Glomerular visceral epithelial cell (primary cell): ENCODE results near the gene DNAJC6.
A peak's percentile ranks its signal among the peaks of the same experiment; 100 is the strongest.

Experiments used
- DNase-seq: peaks from one replicate; pipeline ENCODE4 v3.0.0-alpha.2; 2016; ENCODE audit errors: extremely low spot score

The DNAJC6 gene

DNA sequence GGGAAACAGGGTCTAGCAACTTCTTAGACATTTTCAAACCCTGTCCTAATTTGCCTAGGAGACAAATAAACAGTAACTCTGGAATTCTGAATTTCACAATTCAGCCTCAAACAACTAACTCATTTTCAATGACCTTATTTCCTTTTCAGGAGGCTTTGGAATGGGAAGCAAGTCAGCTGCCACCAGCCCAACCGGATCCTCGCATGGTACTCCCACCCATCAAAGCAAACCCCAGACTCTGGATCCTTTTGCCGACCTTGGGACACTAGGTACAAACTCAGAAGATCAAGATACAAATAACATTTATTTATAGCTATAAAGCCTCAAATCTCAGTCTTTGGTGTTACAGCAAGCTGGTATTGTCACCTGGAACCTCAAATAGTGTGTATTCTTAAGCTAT, 92.3 kb downstream of the DNAJC6 start:
- DNase-seq: no peak

DNA sequence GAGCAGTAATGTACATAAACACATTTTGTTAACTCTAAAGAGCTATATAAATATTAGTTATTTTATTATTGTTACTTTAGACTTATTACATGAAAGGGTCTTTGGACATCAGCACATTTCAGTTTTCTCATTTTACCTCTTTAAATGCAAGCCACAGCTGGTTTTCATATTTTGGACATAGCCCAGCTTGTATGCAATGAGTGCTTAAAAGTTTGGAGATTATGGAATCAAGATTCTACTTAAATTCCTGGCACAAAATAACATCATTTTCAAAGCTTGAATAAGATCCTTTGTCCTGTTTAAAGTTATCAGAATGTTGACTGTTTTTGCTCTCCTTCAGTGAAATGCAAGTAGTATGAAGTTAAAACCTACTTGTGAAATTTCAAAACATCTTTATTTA, 95.6 kb downstream of the DNAJC6 start:
- no peak for DNase-seq

DNA sequence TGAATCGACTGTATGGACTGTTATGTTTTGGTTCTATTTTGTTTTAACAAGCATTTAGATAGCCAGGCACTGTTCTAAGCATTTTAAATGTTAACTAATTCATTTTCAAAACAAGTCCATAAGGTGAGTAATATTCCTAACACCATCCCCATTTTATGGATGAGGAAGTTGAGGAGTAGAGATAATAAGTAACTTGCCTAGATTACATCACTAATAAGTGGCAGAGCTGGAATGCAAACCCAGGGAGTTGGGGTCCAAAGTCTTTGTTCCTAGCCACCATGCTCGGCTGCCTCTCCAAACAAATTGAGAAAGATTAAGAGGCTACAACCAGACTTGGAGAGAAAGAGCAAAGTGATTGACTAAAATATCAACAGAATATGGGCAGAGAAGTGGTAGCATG, 98.5 kb downstream of the DNAJC6 start:
- DNase-seq: peak; percentile 44

DNA sequence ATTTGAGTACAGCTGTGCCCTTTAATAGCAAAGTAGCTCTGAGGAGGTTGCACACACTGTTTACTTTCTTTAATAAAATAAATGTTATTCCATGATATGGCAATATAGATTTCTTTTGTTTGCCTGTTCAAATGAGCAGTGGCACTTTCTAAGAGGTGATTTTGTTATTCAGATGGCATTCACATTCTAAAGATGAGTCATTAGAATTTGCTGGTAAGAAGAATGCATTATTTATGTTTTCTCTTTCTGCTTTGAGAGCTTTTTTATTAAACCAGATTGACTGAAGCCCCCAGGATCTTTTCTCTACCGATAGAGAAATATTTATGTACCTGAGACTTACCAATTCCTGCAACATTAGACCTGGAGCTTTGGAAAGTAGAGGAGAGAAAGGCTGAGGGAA, 100.0 kb downstream of the DNAJC6 start:
- no peak for DNase-seq

DNA sequence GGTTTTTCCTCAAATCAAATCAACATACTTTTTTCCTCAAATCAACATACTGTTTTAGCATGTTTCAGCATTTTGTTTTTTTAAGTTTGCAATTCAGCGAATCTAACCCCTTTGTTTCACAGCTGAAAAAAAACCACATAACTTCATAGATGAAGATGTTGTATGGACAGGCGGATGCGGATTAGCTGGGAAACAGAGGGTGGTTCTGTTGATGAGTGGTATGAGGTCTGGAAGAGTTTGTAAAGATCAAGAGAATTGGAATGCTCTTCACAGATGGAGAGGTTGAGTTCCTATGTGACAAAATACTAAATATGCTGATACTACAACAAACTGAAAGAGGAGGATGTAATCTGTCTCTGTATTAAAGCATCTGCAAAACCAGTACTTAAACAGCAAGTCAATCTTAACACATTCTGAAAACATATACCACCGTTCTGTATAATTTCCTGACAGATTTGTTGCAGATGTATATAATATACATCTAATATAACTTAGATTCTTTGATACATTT, 100.5 kb downstream of the DNAJC6 start:
- DNase-seq: no peak

DNA sequence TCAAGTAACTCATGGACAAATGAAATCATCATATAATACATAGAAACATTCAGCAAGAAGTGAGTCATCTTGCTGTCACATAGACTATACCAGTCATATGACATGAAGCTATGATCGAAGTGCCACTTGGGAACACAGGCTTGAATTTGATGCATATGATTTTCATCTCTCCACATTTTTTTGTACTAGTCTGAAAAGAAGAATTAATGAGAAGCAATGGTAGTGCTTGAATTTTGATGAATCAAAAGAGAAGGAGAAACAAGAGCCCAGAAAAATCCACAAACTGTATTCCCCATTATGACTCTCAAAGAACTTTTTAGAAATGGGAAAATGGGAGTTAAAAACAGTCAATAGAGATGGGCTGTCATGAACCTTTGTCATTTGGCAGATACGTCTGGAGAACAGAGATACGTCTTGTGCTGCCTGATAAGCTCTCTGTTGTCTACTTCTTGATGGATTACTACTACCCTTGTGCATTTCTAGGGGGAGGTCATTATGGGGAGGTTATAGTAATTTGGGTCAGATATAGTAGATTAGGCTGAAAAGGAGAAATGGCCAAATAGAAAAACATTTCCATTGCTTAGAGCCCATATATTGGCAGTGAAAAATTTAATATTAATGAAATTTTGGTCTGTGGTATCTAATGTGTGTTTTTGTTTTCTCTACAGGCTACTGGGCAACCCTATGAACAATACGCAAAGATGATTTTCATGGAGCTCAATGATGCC, 103.1 kb downstream of the DNAJC6 start:
- no peak for DNase-seq

DNA sequence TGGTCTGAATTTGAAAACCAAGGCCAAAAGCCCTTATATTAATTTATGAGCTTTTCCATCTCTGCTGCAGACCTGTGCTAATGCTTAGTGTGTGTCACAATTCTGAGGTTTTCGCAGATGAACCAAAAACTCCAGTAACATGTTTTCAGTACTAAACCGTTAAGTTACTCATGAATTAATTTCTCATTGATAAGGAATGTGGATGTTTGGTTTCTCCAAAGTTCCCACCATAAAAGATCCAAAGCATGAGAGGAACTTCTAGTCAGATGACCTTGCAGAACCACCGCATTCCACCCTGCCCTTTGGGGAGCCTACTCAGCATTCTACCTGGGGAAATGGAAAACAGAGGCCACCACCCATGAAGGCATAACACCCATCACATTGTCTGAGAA, 103.6 kb downstream of the DNAJC6 start:
- DNase-seq: peak; percentile 85

DNA sequence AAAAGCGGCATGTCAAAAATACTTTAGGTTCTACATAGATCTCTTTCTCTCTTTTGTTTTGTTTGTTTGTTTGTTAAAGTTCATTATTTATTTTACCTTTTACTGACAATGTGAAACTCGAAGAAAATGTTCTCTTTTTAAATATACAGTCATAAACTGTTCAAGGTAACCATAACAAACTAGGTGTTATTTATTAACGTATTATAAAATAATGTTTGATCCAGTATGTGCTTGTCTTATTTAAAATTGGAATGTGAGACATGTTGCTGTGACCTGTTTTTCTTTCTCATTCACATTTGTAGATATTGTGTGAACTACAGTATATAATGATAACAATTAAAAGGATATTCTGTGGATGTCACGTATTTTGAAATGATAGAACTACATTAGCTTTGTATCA, 105.2 kb downstream of the DNAJC6 start:
- DNase-seq: no peak

DNA sequence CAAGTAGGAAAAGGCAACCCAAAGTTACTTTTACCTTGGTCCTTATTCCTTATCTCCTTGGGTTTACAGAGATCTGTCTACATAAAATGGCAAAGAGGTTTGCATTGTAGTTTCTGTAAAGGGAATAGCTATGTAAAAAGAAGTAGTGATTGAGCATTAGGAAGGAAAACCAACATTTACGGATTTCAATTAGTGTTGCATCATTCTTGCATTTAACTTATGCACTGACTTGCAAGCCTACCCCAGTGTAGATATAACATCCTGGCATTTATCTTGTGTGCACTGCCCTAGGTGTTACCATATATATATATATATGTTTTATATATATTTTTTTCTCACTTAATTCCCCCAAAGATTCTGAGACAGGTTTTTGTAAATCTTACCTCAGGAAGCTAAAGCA, 107.4 kb downstream of the DNAJC6 start:
- no peak for DNase-seq

DNA sequence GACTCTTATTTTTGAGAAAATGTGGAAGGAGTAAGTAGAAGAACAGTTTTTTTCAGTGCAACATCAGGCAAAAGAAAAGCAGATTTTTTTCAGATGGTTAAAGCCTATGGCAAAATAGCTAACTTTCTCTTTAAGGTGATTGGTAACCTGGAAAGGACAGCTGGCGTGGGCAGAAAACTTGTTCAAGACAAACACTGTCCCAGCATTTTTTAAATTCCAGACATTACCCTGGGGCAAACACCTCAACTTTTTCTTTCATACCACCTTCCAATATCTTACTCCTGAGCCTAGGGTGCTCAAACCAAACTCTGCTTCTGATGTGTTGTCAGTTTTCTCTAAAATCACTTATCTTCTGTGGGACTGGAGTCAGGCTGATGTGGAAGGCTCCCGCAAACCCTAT, 108.4 kb downstream of the DNAJC6 start:
- DNase-seq: peak; percentile 55

DNA sequence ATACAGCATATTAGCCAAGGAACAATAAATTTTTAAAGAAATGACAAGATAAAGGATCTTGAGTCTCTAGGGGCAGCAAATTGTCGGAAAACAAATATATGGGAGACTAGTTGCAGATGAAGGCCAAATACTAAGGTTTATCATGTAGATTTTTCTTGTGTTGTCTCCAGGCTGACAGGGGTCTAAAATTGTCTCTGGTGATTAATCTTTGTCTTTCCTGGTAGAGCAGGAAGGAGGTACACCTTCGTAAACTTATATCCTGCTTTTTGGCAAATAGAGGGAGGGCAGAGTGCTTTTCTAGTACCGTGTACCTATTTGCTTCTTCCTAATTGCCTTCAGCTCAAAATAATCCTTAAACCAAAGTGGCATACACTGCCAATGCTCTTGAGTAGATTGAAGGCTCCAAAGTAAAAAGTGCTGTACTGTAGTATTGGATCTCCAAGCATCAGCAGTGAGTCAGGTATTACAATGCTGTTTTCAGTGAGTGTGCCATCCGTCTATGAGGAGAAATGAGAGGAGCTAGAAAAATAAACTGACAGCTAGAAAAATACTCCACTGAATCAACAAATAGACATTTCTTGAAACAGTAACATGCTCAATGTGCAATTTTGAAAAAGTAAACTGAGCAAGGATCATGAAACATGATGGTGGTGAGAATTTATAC, 109.3 kb downstream of the DNAJC6 start:
- no peak for DNase-seq

DNA sequence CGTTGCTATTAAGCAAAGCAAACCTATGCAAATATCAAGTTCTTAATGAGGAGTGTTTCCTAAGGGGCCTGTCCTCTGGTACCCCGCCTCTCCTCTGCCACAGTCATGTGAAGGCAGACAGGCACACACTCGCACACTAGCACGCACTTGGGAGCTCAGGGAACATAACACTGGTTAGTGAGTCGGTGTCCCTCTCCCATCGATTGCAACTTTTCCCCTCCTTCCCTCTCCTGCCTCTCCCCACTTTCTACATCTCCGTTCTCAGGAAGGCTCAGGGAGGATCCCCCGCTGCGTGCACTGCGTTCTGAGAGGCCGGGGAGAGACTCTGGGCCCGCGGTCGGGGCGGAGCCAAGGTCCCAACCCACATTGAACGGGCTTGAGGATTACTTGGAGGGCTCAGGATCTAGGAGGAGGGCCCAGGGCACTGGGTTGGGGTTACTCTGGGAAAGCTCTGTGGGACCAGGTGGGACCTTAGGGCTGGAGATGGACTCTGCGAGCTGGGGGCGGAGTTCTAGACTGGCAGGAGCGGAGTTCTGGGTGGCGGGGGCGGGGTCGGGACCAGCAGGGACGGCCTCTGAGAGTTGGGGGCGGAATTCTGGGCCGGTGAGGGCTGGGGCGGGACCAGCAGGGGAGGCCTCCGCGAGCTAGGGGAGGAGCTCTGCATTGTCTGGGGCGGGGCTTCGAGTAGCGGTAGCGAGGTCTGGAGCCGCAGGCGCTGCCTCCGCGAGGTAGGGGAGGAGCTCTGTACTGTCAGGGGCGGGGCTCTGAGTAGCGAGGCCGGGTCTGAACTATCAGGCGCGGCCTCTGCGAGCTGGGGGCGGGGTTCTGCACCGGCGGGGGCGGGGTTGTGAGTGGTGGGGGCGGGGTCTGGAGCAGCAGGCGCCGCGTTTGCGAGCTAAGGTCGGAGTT, 110.6 kb downstream of the DNAJC6 start:
- peak; percentile 99 for DNase-seq

DNA sequence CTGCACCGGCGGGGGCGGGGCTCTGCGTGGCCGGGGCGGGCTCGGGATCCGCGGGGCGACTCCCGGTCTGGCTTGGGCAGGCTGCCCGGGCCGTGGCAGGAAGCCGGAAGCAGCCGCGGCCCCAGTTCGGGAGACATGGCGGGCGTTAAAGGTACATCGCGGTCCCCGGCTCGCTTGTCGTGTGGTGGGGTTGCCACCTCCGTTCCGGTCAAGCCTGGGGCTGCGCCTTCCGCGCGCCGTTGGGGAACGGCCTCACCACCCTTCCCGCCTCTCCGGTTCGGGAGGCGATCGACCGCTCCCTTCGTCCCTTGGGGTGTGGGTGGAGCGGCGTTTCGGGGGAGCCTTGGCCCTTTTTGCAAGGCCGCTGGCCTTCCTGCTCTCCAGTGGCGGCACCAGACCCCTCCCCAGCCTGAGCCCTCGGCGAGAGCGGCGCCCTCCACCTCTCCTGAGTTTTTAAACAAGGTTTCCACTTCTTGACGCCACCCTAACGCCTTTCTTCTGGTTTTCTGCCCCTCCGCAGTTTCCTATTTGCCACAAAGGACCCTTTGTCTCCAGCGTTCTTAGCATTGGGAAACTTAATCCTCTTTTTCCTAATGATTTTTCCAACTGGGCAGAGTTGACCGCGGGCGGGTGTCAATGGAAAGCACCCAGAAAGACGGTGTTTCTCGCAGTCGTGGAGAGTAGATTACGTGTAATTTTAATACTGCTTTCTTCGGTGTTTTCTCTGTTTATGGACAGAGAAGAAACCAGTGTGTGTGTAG, 111.4 kb downstream of the DNAJC6 start, which contains the start of the genes LEPR and LEPROT:
TSS of gene LEPR (plus strand) at position 79 of the 761 bp plus-strand sequence. CDS start 144,898 bp downstream, outside the sequence.
TSS of gene LEPROT (plus strand) at position 79 of the 761 bp plus-strand sequence. CDS start at position 136, 57 bp downstream.
- DNase-seq: no peak

DNA sequence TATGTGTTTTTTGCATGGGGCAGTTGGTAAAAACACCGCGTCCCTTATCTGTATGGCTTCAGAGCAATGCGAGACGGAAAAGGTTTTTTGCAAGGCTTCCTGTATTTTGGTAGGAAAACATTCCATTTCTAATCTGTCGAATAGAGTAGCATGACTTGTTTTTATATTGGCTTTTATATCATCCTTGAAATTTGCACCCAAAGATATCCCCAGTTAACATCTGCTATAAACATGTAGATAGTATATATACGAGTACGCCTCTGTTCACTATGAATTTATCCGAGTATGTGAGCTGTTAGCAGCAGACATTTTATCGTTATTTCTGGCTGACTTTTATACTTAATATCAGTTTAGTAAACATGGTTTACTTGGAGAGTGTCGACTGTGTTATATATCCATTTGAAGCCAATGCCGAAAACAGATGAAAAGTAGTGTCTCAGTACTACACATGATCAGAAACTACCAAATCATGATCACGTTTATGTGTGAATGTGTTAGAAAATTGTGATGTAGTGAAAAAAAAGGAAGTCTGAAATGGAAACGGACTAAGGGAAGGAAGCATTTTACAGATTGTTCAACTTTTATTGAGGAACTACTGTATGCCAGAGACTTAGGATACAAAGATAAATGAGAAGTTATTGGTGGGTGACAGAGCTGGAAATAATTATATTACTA, 112.1 kb downstream of the DNAJC6 start:
- no peak for DNase-seq

DNA sequence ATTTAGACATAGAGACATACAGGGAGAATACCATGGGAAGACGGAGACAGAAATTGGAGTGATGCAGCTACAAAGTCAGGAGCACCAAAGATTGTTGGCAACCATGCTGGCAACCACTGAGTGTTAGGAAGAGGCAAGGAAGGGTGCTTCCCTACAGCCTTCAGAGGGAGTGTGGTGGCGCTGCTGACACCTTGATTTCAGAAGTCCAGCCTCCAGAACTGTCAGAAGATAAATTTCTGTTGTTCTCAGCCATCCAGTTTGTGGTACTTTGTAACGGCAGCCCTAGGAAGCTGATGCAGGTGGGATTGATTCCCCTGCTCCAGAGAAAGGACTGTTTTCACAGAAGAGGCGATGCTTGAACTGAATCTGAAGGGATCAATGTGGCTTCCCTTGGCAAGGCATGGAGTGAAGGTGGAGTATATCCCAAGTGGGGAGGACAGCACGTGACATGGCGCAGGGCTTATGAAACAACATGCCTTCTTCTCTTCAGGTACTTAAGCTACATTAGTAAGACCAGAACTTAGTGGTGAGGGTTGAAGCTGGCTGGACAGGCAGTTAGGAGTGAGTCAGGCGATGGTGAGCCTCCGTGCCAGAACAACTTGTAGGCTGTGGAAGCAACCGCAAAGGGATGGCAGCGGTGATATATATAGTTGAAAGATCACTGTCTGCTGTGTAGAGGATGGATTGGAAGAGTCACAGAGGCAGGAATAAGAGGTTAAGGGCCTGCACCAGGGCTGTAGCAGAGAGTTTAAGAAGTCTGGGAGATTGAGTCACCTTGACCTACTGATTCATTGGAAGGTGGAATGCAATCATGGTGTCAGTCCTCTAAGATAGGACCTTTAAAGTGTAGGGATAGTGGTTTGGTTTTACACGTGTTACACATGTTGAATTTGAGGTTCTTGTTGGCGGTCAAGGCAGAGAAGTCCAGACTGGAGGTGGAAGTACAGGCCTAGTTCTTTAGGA, 113.2 kb downstream of the DNAJC6 start:
- DNase-seq: peak; percentile 91

DNA sequence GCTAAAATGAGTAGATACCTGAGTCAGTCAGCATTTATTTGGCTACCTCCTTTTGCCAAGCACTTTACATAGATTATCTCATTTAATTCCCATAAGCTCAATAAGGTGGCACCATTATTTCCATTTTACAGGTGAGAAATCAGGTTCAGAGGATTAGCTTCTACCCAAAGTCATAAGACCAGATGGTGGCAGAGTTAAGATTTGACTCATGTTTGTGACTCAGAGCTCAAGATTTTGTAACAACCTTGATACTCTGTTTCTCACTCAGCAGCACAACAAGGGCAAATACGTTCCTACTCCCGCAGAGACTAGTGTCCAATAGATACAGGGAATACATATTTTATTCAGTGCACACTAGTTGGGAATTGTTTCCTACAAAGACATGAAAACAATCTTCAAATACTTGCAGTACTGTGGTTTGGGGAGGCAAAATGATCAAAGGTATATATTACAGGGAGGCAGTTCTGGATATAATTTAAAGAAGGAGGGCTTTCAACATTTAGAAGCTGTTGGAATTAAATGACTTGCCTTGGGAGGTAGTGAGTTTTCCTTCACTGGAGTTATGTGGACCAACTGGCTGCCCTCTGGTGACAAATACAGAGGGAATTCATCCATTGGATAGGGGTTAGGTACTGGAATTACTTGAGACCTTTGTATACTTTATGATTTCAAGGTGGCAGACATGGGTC, 114.7 kb downstream of the DNAJC6 start:
- peak; percentile 78 for DNase-seq

DNA sequence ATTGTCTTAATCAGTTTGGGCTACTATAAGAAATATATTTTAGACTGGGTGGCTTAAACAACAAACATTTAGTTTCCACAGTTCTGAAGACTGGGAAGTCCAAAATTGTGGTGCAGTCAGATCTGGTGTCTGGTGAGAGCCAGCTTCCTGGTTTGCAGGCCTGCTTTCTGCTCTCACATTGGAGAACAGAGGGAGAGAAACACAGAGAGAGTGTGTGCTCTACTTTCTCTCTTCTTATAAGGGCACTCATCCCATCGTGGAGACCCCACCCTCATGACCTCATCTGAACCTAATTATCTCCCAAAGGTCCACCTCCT, 115.2 kb downstream of the DNAJC6 start:
- DNase-seq: no peak

DNA sequence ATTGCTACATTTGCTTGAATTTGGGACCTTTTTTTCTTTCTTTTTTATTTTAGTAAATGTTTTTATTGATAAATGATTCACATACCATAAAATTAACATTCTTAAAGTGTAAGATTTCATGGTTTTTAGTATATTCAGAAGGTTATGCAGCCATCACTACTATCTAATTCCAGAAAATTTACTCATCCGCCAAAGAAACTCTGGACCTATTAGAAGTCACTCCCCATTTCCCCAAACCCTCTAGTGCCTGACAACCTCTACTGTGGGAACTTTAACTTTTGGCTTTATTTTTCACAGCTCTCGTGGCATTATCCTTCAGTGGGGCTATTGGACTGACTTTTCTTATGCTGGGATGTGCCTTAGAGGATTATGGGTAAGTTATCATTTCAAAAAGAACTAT, 115.7 kb downstream of the DNAJC6 start:
- no peak for DNase-seq

DNA sequence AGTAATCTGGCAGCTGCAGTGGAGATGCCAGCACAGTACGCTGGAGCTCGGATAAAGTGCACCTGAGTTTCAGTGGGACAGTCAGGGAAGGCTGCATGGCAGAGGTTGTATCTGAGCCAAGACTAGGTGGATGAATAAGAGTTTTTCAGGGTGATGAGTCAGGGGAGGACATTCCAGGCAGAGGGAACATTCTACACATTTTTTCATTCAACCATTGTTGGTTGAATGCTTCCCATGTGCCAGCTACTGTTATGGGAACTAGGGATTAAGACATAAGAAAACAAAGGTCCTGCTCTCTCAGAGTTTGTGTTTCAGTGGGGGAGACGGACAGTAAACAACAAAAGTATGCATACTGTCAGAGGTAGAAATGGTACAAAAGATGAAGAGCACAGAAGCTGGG, 116.4 kb downstream of the DNAJC6 start:
- peak; percentile 87 for DNase-seq
